Measurements from ENCODE around the gene MTCL1.

DNA sequence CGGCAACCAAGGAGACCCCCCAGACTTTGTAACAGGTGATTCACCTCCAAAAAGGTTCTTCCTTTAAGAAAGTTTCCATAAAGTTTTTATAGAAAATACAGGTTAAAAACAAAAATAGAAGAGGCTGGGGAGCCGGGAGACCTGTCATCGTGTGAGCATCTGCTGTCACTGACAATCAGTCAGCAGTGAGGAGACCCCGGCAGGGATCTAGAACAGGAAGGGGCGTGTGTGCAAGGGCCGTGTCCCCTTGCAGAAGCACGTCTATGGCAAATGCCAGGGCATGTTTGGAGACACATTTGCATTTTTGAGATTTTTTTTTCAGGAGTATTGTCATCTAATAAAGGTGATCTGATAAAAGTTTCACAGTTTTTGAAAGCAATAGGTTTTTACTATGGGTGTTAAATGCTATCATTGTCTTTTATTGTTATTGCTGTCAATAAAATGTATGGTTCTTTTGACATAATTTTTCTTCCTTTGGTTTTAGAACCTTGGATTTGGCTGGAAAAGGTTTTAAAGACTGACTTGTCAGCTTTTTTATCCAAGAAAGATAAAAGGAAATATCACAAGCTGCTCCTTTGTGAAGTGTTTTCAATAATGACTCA lies 52.1 kb downstream of the MTCL1 start:
- TF ChIP-seq ZNF274 (IDR thresholded peaks at IDR 0.05; ENCODE audit: low read depth, low read length) (no peak), YY1 (IDR thresholded peaks at IDR 0.05; ENCODE audit: insufficient read depth, insufficient read length) (no peak)

All from NT2/D1 (cell line).